ENCODE data around the gene PLEKHM3. TPM values are rescaled to one million over a fixed set of nuclear protein-coding genes. Genes with fewer than 3 reads are reported as not detected.
A peak's percentile ranks its signal among the peaks of the same experiment; 100 is the strongest.

Gene PLEKHM3
- total RNA-seq, 1 experiment from 2014 or later, result 6.5 TPM

GRCh38 chr2:207796585-207797350, 228.6 kb downstream of the PLEKHM3 start:
- TF ChIP-seq EZH2 (IDR thresholded peaks at IDR 0.05; ENCODE audit: borderline replicate concordance, low read depth, low read length, poor library complexity, severe bottlenecking) (no peak), CTCF (conservative IDR thresholded peaks at IDR 0.05; ENCODE audit: low read depth, low read length) (no peak)
- Histone ChIP-seq H3K36me3 (ENCODE audit: insufficient read depth, low read length, poor library complexity, severe bottlenecking) (no peaks in the 10 kb centered on the region), H3K9me3 (ENCODE audit: low read depth, low read length, poor library complexity, severe bottlenecking) (no peaks in the 10 kb centered on the region), H3K4me1 (ENCODE audit: insufficient read depth, low read length, poor library complexity, severe bottlenecking) (peaks cover 14% of the 10 kb centered on the region), H3K4me3 (ENCODE audit: low read depth, low read length, poor library complexity, severe bottlenecking) (no peak overlapping the region), H3K27ac (ENCODE audit: low read depth, low read length, poor library complexity, severe bottlenecking) (no peak overlapping the region), H3K27me3 (replicated peaks; ENCODE audit: insufficient read depth, low read depth, low read length, poor library complexity) (no peaks in the 10 kb centered on the region)
- intact Hi-C loops (cut with micrococcal nuclease; ENCODE audit: unreplicated experiment), result no loop called here
- no peak for DNase-seq (ENCODE audit: low spot score)
- BruUV-seq (replicated peaks), result no TSS peak
- POLR2A ChIA-PET (ENCODE audit: low non-redundant PET), result no interaction called here
- CTCF ChIA-PET, result no interaction called here

DNA sequence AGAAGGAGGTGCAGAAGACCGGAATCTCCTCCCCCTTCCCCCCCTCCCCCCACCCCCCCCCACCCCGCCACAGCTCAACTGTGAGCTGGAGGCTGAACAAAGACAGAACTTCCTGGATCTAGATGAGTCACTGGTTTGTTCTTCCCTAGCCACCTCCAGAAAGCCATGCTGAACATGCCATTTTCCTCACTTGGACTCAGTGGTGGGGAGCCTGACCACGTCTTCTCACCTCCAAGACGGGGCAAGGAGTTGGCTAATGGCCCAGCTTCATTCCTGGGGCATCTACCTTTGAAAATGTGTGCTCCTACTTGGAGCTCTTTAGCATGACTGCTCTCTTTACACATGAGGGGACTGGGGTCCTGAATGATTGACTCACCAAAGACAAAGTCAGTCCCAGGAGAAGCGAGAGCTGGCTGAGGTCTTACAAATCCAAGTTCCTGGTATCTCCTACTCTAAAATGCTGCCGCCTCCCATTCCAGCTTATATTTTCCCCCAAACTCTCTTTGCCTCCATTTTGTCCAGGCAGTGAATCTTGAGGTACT, 233.0 kb downstream of the PLEKHM3 start:
- Histone ChIP-seq H3K9me3 (ENCODE audit: low read depth, low read length, poor library complexity, severe bottlenecking) (no peaks in the 10 kb centered on the region), H3K4me3 (ENCODE audit: low read depth, low read length, poor library complexity, severe bottlenecking) (no peak overlapping the region), H3K4me1 (ENCODE audit: insufficient read depth, low read length, poor library complexity, severe bottlenecking) (peaks cover 5% of the 10 kb centered on the region), H3K36me3 (ENCODE audit: insufficient read depth, low read length, poor library complexity, severe bottlenecking) (no peaks in the 10 kb centered on the region), H3K27ac (ENCODE audit: low read depth, low read length, poor library complexity, severe bottlenecking) (no peak overlapping the region), H3K27me3 (replicated peaks; ENCODE audit: insufficient read depth, low read depth, low read length, poor library complexity) (no peaks in the 10 kb centered on the region)
- CTCF ChIA-PET, result no interaction called here
- DNase-seq (ENCODE audit: low spot score), result peak; percentile 59
- TF ChIP-seq EZH2 (IDR thresholded peaks at IDR 0.05; ENCODE audit: borderline replicate concordance, low read depth, low read length, poor library complexity, severe bottlenecking) (no peak), CTCF (conservative IDR thresholded peaks at IDR 0.05; ENCODE audit: low read depth, low read length) (no peak)
- TSS peak; percentile 90 for BruUV-seq (replicated peaks)
- intact Hi-C loops (cut with micrococcal nuclease; ENCODE audit: unreplicated experiment), result no loop called here
- POLR2A ChIA-PET (ENCODE audit: low non-redundant PET), result interaction anchor here (1.1 kb wide), 1 partner anchor 13 kb away, joined by 4 read pairs; no protein-coding TSS in a partner anchor

GRCh38 chr2:207791579-207792243, 233.6 kb downstream of the PLEKHM3 start:
- BruUV-seq (replicated peaks), result no TSS peak
- Histone ChIP-seq H3K4me1 (ENCODE audit: insufficient read depth, low read length, poor library complexity, severe bottlenecking) (peaks cover 5% of the 10 kb centered on the region), H3K9me3 (ENCODE audit: low read depth, low read length, poor library complexity, severe bottlenecking) (no peaks in the 10 kb centered on the region), H3K27ac (ENCODE audit: low read depth, low read length, poor library complexity, severe bottlenecking) (no peak overlapping the region), H3K4me3 (ENCODE audit: low read depth, low read length, poor library complexity, severe bottlenecking) (no peak overlapping the region), H3K27me3 (replicated peaks; ENCODE audit: insufficient read depth, low read depth, low read length, poor library complexity) (no peaks in the 10 kb centered on the region), H3K36me3 (ENCODE audit: insufficient read depth, low read length, poor library complexity, severe bottlenecking) (no peaks in the 10 kb centered on the region)
- ChIA-PET CTCF (no interaction called here), POLR2A (ENCODE audit: low non-redundant PET) (interaction anchor here (0.5 to 1.1 kb wide), 2 partner anchors 14 to 23 kb away, joined by 3 to 4 read pairs; no protein-coding TSS in a partner anchor)
- DNase-seq (ENCODE audit: low spot score), result no peak
- TF ChIP-seq EZH2 (IDR thresholded peaks at IDR 0.05; ENCODE audit: borderline replicate concordance, low read depth, low read length, poor library complexity, severe bottlenecking), result no peak
- TF ChIP-seq CTCF (conservative IDR thresholded peaks at IDR 0.05; ENCODE audit: low read depth, low read length), result no peak
- intact Hi-C loops (cut with micrococcal nuclease; ENCODE audit: unreplicated experiment), result no loop called here

Data from A673 (cell line).